Right ventricle myocardium superior (tissue), 1 donor: Measurements from ENCODE around the gene RNU6-9. TPM values are rescaled to one million over a fixed set of nuclear protein-coding genes. Genes with fewer than 3 reads are reported as not detected.
"Not testable (repeated sequence)": the region's sequence is repeated elsewhere in the genome, so short reads cannot be mapped to it uniquely, and the experiment has no call there.

Experiments
- ATAC-seq: fragments of 200-7000 bp; cut with Tn5 transposase; one replicate; pipeline ENCODE4 v1.9.1; 2020; ENCODE audit warnings: mild to moderate bottlenecking; ENCODE audit not compliant: poor library complexity
- DNase-seq: peaks from one replicate; pipeline ENCODE4 v3.0.0-alpha.2; 2020
- intact Hi-C: fragments of 100-400 bp; cut with DNase I; formaldehyde crosslinking; loops from one replicate; pipeline ENCODE4 v1.11.2; 2022
- total RNA-seq: library from RNA; stranded (reverse); fragmentation: NEBNext Ultra II Directional; extraction: Animal tissue kit (Norgen Biotek cat#: 25700); gene quantifications from one replicate; pipeline ENCODE4 v1.2.1, GENCODE V29; 2021
- donor health status: DM: no; HTN: yes; CAD: no; lungs with severe emphysema.

Gene RNU6-9
- total RNA-seq, 1 donor from 2014 or later, result not detected

GRCh38 chr19:873084-873483 lies 20.2 kb upstream of the RNU6-9 start:
- DNase-seq (peak; percentile 68), ATAC-seq (no peak)
- intact Hi-C loops, result no loop called here

- DNase-seq (no peak), ATAC-seq (no peak)
- intact Hi-C loops, result no loop called here
These were observed 19.7 kb upstream of the RNU6-9 start for GRCh38 chr19:873561-874041.

- intact Hi-C loops, result no loop called here
- no peak for DNase-seq
- ATAC-seq, result no peak
These were observed 17.9 kb upstream of the RNU6-9 start for GRCh38 chr19:875265-875879.

GRCh38 chr19:876089-876488 lies 17.2 kb upstream of the RNU6-9 start:
- DNase-seq (no peak), ATAC-seq (no peak)
- intact Hi-C loops, result no loop called here

GRCh38 chr19:876780-877314 lies 16.4 kb upstream of the RNU6-9 start:
- intact Hi-C loops, result no loop called here
- DNase-seq, result no peak
- no peak for ATAC-seq

GRCh38 chr19:877992-878660 lies 15.2 kb upstream of the RNU6-9 start:
- intact Hi-C loops, ATAC-seq, DNase-seq: not testable (repeated sequence)

GRCh38 chr19:878751-879561 lies 14.3 kb upstream of the RNU6-9 start:
- intact Hi-C loops, ATAC-seq, DNase-seq: not testable (repeated sequence)

- intact Hi-C loops, result no loop called here
- ATAC-seq (no peak), DNase-seq (no peak)
These were observed 13.4 kb upstream of the RNU6-9 start for GRCh38 chr19:879711-880438.

- intact Hi-C loops, result no loop called here
- DNase-seq, result no peak
- no peak for ATAC-seq
These were observed 11.8 kb upstream of the RNU6-9 start for GRCh38 chr19:881385-882071.

- ATAC-seq, result no peak
- DNase-seq, result no peak
- intact Hi-C loops, result no loop called here
These were observed 10.3 kb upstream of the RNU6-9 start for GRCh38 chr19:882871-883497.

GRCh38 chr19:883661-884211 lies 9.5 kb upstream of the RNU6-9 start:
- intact Hi-C loops, result no loop called here
- DNase-seq (no peak), ATAC-seq (peak; percentile 11)

GRCh38 chr19:884420-885211 lies 8.7 kb upstream of the RNU6-9 start:
- intact Hi-C loops, result no loop called here
- DNase-seq, result no peak
- no peak for ATAC-seq

- intact Hi-C loops, result no loop called here
These were observed 7.6 kb upstream of the RNU6-9 start for GRCh38 chr19:885536-886224.

GRCh38 chr19:887072-887471 lies 6.2 kb upstream of the RNU6-9 start:
- ATAC-seq (no peak), DNase-seq (no peak)
- intact Hi-C loops, result no loop called here

More at GRCh38 chr19:885536-886224, 7.6 kb upstream of the RNU6-9 start:
- ATAC-seq (no peak), DNase-seq (no peak)

- ATAC-seq (no peak), DNase-seq (no peak)
- intact Hi-C loops, result no loop called here
These were observed 5.7 kb upstream of the RNU6-9 start for GRCh38 chr19:887599-887998.
